SH-SY5Y (cell line): ENCODE data around the gene CADM2.

Experiments used
- GATA2 ChIP-seq: IDR thresholded peaks from 2 replicates; pipeline ENCODE4 v1.6.1; 2011; ENCODE audit warnings: mild to moderate bottlenecking, low read depth, low read length
- GATA3 ChIP-seq: IDR thresholded peaks from 2 replicates; pipeline ENCODE4 v1.6.1; 2011; ENCODE audit warnings: low read depth, mild to moderate bottlenecking, low read length, moderate library complexity

GRCh38 chr3:85808755-85809154, 850.0 kb downstream of the CADM2 start:
- TF ChIP-seq GATA2 = no peak
- no peak for TF ChIP-seq GATA3
